ENCODE measurements around the gene UBASH3B. TPM values are rescaled to one million over a fixed set of nuclear protein-coding genes. Genes with fewer than 3 reads are reported as not detected.
A peak's percentile ranks its signal among the peaks of the same experiment; 100 is the strongest.

UBASH3B gene
- total RNA-seq, 2 donors from 2014 or later: 0.78 to 12.9 TPM

DNA sequence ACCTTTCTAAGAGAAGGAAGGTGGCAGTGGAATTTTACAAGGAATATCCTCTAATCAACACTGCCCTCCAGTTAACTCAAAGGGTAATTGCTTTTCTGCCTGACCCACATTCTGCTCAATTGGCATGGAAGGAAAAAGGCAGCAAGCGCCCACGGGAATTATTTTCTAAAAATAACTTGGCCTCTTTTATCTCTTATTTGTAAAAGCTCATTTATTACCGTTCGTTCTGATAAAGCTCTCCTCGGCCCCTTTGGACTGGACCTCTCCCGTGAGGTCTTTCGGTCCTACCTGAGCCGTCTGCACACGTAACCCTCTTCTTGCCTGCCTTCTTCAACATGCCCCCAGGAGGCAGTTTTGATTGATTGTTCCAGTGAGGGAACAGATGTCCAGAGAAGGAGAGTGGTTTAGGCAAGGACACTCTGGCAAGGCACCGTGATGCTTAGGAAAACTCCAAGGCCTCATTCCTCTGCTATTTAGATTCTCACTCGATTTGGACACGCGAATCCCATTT is 129.6 kb downstream of the UBASH3B start:
- no peak overlapping the region for H3K4me3 ChIP-seq
- no peaks in the 10 kb centered on the region for H3K36me3 ChIP-seq (replicated peaks in 1 of 2; ENCODE audit: insufficient read depth in 1 of 2, low read depth in 2 of 2)
- H3K27ac ChIP-seq: peak overlapping the region in 1 of 4 donors; percentile 13
- DNase-seq: peak in 1 of 4 donors; percentile 10
- H3K4me1 ChIP-seq: peaks cover 12% of the 10 kb centered on the region
- intact Hi-C loops (cut with DNase I): loop anchor here (10.0 kb wide), 1 partner anchor 200 kb away; no protein-coding TSS in a partner anchor
- 14 to 27% methylated on average over 13 of the region's 13 CpGs for WGBS, 2 donors
- no peak for ATAC-seq
- TF ChIP-seq, protein P1, sequence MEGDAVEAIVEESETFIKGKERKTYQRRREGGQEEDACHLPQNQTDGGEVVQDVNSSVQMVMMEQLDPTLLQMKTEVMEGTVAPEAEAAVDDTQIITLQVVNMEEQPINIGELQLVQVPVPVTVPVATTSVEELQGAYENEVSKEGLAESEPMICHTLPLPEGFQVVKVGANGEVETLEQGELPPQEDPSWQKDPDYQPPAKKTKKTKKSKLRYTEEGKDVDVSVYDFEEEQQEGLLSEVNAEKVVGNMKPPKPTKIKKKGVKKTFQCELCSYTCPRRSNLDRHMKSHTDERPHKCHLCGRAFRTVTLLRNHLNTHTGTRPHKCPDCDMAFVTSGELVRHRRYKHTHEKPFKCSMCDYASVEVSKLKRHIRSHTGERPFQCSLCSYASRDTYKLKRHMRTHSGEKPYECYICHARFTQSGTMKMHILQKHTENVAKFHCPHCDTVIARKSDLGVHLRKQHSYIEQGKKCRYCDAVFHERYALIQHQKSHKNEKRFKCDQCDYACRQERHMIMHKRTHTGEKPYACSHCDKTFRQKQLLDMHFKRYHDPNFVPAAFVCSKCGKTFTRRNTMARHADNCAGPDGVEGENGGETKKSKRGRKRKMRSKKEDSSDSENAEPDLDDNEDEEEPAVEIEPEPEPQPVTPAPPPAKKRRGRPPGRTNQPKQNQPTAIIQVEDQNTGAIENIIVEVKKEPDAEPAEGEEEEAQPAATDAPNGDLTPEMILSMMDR (IDR thresholded peaks at IDR 0.05): no peak
- no peak for TF ChIP-seq POLR2A (IDR thresholded peaks at IDR 0.05)
- no peaks in the 10 kb centered on the region for H3K27me3 ChIP-seq
- H3K9me3 ChIP-seq: no peaks in the 10 kb centered on the region

DNA sequence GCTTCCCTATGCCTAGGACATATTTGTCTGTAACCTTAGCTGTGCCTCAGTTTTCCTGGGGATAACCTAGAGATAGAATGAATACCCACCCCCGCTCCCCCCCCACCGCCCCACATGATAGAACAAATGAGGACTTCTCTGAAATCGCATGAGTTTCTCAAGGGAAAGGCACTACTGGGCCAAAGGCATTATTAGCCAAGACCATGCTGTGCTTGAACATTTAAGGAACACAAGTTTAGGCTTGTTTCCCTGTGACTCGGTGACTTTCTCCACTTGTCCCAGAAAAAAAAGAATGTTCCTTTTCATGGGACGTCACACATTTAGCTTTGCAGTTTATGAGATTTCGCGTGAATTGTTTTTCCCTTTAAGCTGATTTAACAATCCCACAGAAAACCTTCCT is 131.4 kb downstream of the UBASH3B start:
- peaks cover 12% of the 10 kb centered on the region for H3K4me1 ChIP-seq
- no peaks in the 10 kb centered on the region for H3K27me3 ChIP-seq
- intact Hi-C loops (cut with DNase I): loop anchor here (10.0 kb wide), 1 partner anchor 202 kb away; no protein-coding TSS in a partner anchor
- H3K27ac ChIP-seq: no peak overlapping the region
- H3K9me3 ChIP-seq: no peaks in the 10 kb centered on the region
- no peak for ATAC-seq
- no peaks in the 10 kb centered on the region for H3K36me3 ChIP-seq (replicated peaks in 1 of 2; ENCODE audit: insufficient read depth in 1 of 2, low read depth in 2 of 2)
- TF ChIP-seq POLR2A (IDR thresholded peaks at IDR 0.05): no peak
- TF ChIP-seq, protein P1 (IDR thresholded peaks at IDR 0.05): no peak
- no peak for DNase-seq
- WGBS, 2 donors: 87 to 90% methylated on average over 7 of the region's 7 CpGs
- H3K4me3 ChIP-seq: no peak overlapping the region

DNA sequence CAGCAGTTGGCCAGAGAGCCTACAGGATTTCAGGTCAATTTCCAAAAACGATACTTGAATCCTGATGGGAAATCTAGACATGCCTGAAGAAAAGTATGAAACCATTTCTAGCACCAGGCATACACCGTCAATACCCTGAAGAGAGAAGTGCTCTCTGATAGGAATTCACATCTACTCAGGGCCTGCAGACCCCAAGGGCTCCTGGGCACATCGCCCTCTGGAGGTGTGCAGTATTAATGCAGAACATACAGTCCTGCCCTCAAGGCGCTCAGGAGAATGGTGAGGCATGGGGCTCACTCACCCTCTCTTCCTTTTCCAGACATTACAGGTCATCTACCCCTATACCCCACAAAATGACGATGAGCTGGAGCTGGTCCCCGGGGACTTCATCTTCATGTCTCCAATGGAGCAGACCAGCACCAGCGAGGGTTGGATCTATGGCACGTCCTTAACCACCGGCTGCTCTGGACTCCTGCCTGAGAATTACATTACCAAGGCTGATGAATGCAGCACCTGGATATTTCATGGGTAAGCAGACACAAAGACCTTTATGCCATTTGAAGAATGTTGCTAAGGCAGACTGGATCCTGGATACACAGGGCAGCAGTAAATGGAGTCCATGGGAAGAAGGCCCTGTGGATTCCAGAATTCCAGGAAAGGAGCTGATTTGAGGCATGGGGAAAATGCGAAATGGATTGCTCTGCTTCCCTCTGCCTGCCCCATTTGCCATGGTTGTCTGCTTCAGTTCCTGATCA is 133.4 kb downstream of the UBASH3B start:
- intact Hi-C loops (cut with DNase I): loop anchor here (10.0 kb wide), 1 partner anchor 204 kb away; no protein-coding TSS in a partner anchor
- H3K27ac ChIP-seq: no peak overlapping the region
- TF ChIP-seq, protein P1 (IDR thresholded peaks at IDR 0.05): no peak
- TF ChIP-seq POLR2A (IDR thresholded peaks at IDR 0.05): no peak
- H3K4me3 ChIP-seq: no peak overlapping the region
- WGBS, 2 donors: 87 to 89% methylated on average over 9 to 10 of the region's 10 CpGs
- H3K27me3 ChIP-seq: no peaks in the 10 kb centered on the region
- DNase-seq (no peak), ATAC-seq (no peak)
- H3K4me1 ChIP-seq: peaks cover 12% of the 10 kb centered on the region
- no peaks in the 10 kb centered on the region for H3K9me3 ChIP-seq
- no peaks in the 10 kb centered on the region for H3K36me3 ChIP-seq (replicated peaks in 1 of 2; ENCODE audit: insufficient read depth in 1 of 2, low read depth in 2 of 2)

DNA sequence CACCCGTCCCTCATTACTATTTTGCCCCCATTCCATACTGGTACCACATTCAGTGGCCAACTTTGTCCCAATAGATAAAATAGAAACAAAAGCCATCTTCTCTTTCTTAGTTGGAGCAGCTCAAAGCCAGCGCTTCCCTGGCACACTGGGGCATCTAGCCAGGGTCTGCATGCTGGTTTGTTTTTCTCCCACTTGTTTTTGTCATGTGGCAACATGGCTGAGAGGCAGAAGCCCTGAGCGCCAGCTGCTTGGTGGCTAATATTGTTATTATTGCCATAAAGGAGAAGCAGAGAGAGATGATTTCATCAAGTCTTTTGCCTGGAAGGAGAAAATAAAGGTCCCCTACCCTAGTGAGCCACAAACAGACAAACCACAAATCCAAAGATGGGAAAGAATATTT is 134.4 kb downstream of the UBASH3B start:
- no peaks in the 10 kb centered on the region for H3K27me3 ChIP-seq
- no peak overlapping the region for H3K4me3 ChIP-seq
- H3K9me3 ChIP-seq: no peaks in the 10 kb centered on the region
- peaks cover 7% of the 10 kb centered on the region for H3K4me1 ChIP-seq
- no peak for ATAC-seq
- no peak for DNase-seq
- H3K36me3 ChIP-seq (replicated peaks in 1 of 2; ENCODE audit: insufficient read depth in 1 of 2, low read depth in 2 of 2): no peaks in the 10 kb centered on the region
- WGBS, 2 donors: 79 to 85% methylated on average over 3 of the region's 3 CpGs
- no peak for TF ChIP-seq POLR2A (IDR thresholded peaks at IDR 0.05)
- TF ChIP-seq, protein P1 (IDR thresholded peaks at IDR 0.05): no peak
- intact Hi-C loops (cut with DNase I): loop anchor here (10.0 kb wide), 2 partner anchors 65 to 205 kb away; no protein-coding TSS in a partner anchor
- no peak overlapping the region for H3K27ac ChIP-seq
